PC-3 (cell line): ENCODE measurements around the gene AP2A1.

Source experiments
- EZH2 ChIP-seq: fragments of 300-600 bp; sonication (generic); IDR thresholded peaks from one replicate; pipeline ENCODE4 v1.6.1; 2017; ENCODE audit warnings: antibody characterized with exemption, mild to moderate bottlenecking, low read length; ENCODE audit not compliant: unreplicated experiment
- EZH2phosphoT487 ChIP-seq: fragments of 300-600 bp; sonication (generic); IDR thresholded peaks from 2 replicates; pipeline ENCODE4 v1.6.1; 2018; ENCODE audit warnings: mild to moderate bottlenecking, antibody characterized with exemption, low read length, borderline replicate concordance
- TF ChIP-seq, protein P1 (sequence below): fragments of 300-600 bp; sonication (generic); conservative IDR thresholded peaks from 2 replicates; pipeline ENCODE4 v1.5.1; 2017; ENCODE audit warnings: antibody characterized with exemption, low read depth, mild to moderate bottlenecking, low read length

DNA sequence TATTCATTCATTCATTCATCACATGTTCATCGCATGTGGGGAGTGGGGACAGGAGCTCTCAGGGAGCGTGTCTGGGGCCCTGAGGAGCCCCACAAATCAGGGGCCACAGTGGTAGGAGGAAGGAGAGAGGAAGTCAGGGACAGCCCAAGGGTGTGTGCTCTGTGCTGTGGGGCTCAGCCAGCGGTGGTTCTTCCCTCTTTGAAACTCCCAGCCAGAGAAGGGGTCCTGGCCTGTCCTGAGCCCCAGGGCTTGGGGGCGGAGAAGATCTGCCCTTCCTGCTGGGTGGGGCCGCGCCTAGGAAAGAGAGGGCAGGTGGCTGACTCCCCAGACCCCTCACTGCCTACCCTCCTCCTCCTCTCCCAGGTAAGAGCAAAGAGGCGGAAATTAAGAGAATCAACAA is 14.6 kb downstream of the AP2A1 start:
- TF ChIP-seq, protein P1, sequence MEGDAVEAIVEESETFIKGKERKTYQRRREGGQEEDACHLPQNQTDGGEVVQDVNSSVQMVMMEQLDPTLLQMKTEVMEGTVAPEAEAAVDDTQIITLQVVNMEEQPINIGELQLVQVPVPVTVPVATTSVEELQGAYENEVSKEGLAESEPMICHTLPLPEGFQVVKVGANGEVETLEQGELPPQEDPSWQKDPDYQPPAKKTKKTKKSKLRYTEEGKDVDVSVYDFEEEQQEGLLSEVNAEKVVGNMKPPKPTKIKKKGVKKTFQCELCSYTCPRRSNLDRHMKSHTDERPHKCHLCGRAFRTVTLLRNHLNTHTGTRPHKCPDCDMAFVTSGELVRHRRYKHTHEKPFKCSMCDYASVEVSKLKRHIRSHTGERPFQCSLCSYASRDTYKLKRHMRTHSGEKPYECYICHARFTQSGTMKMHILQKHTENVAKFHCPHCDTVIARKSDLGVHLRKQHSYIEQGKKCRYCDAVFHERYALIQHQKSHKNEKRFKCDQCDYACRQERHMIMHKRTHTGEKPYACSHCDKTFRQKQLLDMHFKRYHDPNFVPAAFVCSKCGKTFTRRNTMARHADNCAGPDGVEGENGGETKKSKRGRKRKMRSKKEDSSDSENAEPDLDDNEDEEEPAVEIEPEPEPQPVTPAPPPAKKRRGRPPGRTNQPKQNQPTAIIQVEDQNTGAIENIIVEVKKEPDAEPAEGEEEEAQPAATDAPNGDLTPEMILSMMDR = no peak
- no peak for TF ChIP-seq EZH2
- no peak for TF ChIP-seq EZH2phosphoT487
